DOHH2 (cell line): Measurements from ENCODE around the gene KCNMA1.

Experiments used
- CTCF ChIP-seq: fragments of 200-600 bp; sonication (generic); IDR thresholded peaks from one replicate; pipeline ENCODE4 v1.5.1; 2014; ENCODE audit warnings: antibody characterized with exemption, mild to moderate bottlenecking, low read depth, low read length; ENCODE audit not compliant: poor library complexity, severe bottlenecking
- EZH2phosphoT487 ChIP-seq: fragments of 200-600 bp; sonication (generic); IDR thresholded peaks from 2 replicates; pipeline ENCODE4 v1.6.1; 2017; ENCODE audit warnings: borderline replicate concordance, mild to moderate bottlenecking, antibody characterized with exemption, low read length, moderate library complexity, mixed read lengths

GRCh38 chr10:77319557-77319956 is 318.1 kb downstream of the KCNMA1 start:
- TF ChIP-seq CTCF (no peak), EZH2phosphoT487 (no peak)
